ENCODE results near the gene HSFX4.
"Not testable (repeated sequence)": the region's sequence is repeated elsewhere in the genome, so short reads cannot be mapped to it uniquely, and the experiment has no call there.

The HSFX4 gene

DNA sequence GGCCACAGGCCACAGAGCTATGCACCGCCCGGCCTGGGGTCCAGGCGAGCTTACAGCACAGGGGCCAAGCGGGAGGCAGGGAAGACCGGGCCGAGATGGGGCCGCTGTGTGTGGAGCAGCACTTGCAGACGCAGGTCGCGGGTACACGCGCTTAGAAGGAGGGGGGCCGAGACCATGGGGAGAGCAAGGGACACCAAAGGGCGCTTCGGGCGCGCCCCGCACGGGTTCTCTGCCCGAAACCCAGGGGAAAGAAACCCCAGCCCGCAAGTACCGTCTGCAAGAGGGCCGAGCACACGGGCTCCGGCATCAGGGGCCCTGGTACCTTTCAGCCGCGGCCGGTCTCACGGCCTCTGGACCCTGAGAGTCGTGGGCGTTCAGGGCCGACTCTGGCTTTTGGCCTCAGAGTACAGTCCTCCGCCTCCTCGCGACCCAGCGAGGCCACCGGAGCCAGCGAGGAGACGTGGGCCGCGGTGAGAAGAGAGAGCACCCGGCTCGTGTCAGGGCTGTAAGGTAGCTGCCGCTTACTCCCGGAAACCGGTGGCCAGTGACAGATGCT is 8.6 kb downstream of the HSFX4 start:
- TF ChIP-seq, protein P1, sequence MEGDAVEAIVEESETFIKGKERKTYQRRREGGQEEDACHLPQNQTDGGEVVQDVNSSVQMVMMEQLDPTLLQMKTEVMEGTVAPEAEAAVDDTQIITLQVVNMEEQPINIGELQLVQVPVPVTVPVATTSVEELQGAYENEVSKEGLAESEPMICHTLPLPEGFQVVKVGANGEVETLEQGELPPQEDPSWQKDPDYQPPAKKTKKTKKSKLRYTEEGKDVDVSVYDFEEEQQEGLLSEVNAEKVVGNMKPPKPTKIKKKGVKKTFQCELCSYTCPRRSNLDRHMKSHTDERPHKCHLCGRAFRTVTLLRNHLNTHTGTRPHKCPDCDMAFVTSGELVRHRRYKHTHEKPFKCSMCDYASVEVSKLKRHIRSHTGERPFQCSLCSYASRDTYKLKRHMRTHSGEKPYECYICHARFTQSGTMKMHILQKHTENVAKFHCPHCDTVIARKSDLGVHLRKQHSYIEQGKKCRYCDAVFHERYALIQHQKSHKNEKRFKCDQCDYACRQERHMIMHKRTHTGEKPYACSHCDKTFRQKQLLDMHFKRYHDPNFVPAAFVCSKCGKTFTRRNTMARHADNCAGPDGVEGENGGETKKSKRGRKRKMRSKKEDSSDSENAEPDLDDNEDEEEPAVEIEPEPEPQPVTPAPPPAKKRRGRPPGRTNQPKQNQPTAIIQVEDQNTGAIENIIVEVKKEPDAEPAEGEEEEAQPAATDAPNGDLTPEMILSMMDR (IDR thresholded peaks at IDR 0.05; ENCODE audit: insufficient read depth, missing control alignments), result no peak
- no peak for FAIRE-seq
- DNase-seq (ENCODE audit: insufficient read length, low spot score), result no peak

DNA sequence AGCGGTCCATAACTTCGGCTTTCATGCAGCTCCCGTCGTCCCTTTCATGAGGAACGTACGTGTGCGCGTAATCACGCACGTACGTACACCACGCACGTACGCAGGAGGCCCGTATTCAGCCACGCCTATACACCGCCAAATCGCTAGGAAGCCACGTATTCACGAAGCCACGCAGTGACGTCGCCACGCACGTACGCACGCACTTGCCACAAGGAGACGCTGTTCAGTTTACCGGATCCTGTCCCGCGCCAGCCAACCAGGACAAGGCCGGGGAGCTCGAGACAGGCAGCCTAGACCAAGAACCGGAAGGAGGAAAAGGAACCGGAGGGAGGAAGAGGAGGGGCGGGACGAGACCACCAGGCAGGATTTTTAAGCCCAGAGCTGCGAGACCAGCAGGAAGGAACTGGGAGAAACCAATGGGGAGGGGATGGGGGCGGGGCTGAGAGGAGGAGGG is 9.1 kb downstream of the HSFX4 start, which contains the start of gene EOLA2:
Gene EOLA2, minus strand, starts transcription at position 65 of the 454 bp plus-strand sequence. CDS start 4,617 bp downstream, outside the sequence.
- peak; percentile 95 for FAIRE-seq
- TF ChIP-seq, protein P1 (IDR thresholded peaks at IDR 0.05; ENCODE audit: insufficient read depth, missing control alignments), result peak; percentile 29
- DNase-seq (ENCODE audit: insufficient read length, low spot score), result no peak

DNA sequence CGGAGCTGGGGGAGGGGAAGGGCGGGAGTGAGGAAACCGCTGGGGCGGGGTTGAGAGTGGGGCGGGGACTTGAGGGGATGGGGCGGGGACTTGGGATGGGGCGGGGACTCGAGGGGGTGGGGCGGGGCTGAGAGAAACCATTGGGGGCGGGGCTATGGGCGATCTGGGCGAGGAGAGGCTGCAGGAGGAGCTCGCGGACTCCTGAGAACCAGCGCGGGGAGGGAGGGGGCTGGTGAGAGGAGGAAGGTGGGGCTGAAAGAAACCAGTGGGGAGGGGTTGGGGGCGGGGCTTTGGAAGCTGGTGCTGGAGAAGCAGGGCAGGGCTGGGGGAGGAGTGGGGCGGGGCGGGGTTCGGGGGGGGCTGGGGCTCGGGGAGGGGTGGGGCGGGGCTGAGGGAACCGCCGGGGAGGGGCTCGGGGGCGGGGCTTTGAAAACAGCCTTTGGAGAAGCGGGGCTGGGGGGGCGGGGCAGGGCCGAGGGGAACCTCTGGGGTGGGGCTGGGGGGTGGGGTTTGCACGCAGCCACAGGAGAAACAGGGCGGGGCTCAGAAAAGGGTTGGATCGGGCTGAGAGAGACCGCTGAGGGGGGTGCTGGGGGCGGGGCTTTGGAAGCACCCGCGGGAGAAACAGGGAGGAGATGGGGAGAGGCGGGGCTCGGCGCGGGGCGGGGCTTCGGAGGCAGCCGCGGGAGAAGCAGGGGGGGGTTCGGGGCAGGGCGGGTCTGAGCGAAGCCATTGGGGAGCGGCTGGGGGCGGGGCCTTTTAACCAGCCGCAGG is 9.7 kb downstream of the HSFX4 start:
- DNase-seq (ENCODE audit: insufficient read length, low spot score) (no peak), FAIRE-seq (no peak)
- TF ChIP-seq, protein P1 (IDR thresholded peaks at IDR 0.05; ENCODE audit: insufficient read depth, missing control alignments), result no peak

DNA sequence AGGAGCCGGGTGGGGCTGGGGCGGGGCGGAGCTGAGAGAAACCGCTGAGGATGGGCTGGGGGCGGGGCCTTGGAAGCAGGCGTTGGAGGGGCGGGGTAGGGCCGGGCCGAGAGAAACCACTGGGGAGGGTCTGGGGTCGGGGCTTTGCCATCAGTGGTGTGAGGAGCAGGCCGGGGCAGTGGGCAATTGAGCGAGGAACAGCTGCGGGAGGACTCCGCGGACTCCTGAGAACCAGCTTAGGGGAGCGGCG is 10.2 kb downstream of the HSFX4 start:
- TF ChIP-seq, protein P1 (IDR thresholded peaks at IDR 0.05; ENCODE audit: insufficient read depth, missing control alignments), result no peak
- FAIRE-seq (no peak), DNase-seq (ENCODE audit: insufficient read length, low spot score) (no peak)

DNA sequence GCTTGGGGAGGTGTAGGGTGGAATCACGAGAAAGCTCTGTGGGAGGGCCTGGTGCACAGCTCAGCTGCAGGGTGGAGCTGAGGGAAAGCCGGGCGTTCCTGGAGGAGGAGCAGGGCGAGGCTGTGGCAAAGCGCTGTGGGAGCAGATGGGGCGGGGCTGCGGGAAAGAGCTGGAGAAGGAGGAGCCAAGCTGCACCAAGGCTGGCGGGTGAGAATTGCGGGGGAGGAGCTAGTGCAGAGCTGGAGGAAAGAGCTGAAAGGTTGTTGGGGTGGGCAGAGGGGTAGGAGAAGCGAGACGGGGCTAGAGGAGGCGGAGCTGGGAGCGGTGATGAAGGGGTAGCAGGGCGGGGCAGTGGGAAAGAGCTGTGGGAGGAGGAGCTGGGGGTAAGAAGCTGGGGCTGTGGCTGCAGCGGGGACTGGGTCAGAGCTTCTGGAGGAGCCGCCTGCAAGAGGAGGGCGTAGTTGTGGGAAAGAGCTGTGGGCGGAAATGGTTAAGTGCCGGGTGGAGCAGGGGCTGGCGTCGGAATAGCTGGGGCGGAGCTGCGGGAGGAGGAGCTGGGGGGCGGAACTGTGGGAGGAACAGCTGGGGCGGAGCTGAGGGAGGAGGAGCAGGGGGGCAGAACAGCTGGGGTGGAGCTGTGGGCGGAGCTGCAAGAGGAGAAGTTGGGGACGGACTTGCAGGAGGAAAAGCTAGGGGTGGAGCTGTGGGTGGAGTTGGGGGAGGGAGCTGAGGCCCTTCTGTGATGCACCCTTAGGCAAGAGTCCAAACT is 10.7 kb downstream of the HSFX4 start:
- DNase-seq (ENCODE audit: insufficient read length, low spot score) (peak; percentile 47), FAIRE-seq (no peak)
- TF ChIP-seq, protein P1 (IDR thresholded peaks at IDR 0.05; ENCODE audit: insufficient read depth, missing control alignments), result no peak

DNA sequence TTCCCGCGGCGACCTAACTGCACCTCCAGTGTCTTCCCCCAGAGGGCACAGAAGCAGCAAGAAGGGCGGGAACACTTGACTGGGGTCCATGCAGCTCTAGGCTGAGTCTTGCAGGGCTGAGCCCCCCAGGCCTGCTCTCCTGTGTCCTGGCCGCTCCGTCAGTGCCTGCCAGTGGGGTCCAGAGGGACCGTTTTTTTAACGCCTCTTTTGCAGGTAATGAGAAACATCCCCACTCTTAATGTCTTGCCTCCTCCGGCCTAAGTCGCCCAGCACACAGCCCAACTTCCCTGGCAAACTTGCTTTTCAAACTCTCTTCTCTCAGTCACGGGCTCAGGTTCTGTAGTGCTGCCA is 11.3 kb downstream of the HSFX4 start:
- not testable (repeated sequence) for DNase-seq (ENCODE audit: insufficient read length, low spot score)
- FAIRE-seq, result peak; percentile 90
- TF ChIP-seq, protein P1 (IDR thresholded peaks at IDR 0.05; ENCODE audit: insufficient read depth, missing control alignments), result peak; percentile 40

DNA sequence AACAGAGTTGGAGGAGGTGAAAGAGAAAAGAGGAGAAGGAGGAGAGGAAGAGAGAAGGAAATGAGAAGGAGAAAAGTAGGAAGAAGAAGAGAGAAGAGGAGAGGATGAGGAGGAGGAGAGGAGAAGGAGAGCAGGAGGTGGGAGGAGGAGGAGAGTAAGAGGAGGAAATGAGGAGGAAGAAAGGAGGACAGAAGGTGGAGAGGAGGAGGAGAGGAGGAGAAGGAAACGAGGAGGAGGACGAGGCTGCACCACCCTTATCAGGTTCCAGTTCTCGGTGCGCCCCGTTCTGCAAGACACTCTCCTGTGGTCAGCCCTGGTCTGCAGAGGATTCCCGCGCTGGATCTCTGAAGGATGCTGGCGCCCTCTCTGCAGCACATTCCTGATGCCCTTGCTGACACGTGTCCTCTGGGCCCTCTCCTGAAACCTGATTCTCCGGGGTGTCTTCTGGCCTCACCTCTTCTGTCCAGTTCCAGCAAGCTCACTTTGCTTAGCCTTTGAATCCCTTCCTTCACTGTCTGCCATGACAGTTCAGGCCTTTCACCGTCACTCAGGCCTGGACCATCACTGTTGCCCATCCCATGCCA is 15.8 kb downstream of the HSFX4 start:
- not testable (repeated sequence) for FAIRE-seq; DNase-seq (ENCODE audit: insufficient read length, low spot score)

DNA sequence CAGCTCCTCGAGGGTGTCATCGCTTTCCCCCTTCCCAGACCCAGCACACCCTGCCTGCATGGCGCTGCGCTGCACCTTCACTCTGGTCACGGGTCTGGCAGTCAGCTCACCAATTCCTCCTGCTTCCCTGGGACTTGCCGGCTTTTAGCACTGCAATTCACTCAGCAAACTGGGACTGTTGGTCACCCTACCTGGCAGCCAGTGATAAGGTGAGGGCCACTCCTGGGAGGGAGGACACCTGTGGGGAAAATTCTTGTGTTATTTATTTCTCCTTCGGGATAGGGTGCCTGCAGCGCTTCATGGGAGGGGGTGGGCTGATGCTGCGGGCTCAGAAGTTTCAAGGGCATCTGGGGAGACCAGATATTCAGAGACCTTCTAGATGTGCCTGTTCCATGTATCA is 16.4 kb downstream of the HSFX4 start:
- not testable (repeated sequence) for DNase-seq (ENCODE audit: insufficient read length, low spot score); FAIRE-seq

DNA sequence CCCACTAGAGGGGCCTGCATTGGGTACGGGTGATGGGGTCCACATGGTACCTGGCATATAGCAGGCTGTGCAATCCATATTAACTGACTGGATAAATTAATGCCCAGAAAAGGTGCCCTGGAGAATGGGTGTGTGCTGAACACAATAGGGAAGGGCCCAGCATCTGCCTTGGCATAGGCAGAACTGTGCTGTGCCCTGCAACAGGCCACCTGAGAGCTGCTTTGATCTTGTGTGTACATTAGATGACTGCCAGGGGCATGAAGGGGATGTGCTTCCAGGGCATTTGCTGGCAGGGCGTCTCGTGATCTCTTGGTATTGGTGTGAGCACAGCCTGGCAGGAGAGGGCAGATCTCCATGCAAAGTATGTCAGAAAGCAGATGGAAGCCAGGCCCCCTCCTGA is 17.6 kb downstream of the HSFX4 start:
- FAIRE-seq; DNase-seq (ENCODE audit: insufficient read length, low spot score): not testable (repeated sequence)
